GM18505 (cell line): ENCODE data around the gene EML3.

Source experiments
- ATAC-seq: cut with Tn5 transposase; IDR thresholded peaks from one replicate; pipeline ENCODE4 v1.9.1; 2021; ENCODE audit not compliant: unreplicated experiment
- POLR2A ChIP-seq: IDR thresholded peaks from 4 replicates; pipeline ENCODE4 v1.6.1; 2011; ENCODE audit warnings: borderline replicate concordance; ENCODE audit not compliant: insufficient read depth, insufficient read length; ENCODE audit errors: extremely low read depth

The EML3 gene

GRCh38 chr11:62611705-62612365 is 740 bp downstream of the EML3 start:
- ATAC-seq: no peak
- TF ChIP-seq POLR2A: no peak

- no peak for TF ChIP-seq POLR2A
- ATAC-seq: no peak
These were observed 1.5 kb downstream of the EML3 start for GRCh38 chr11:62610814-62611704.

- no peak for TF ChIP-seq POLR2A
- ATAC-seq: no peak
These were observed 2.2 kb downstream of the EML3 start for GRCh38 chr11:62610403-62610802.

GRCh38 chr11:62608776-62609175 is 3.8 kb downstream of the EML3 start:
- ATAC-seq: no peak
- no peak for TF ChIP-seq POLR2A

GRCh38 chr11:62607714-62608113 is 4.9 kb downstream of the EML3 start:
- no peak for ATAC-seq
- TF ChIP-seq POLR2A: no peak

GRCh38 chr11:62605902-62606301 is 6.7 kb downstream of the EML3 start:
- ATAC-seq: no peak
- no peak for TF ChIP-seq POLR2A

GRCh38 chr11:62605467-62605866 is 7.1 kb downstream of the EML3 start:
- TF ChIP-seq POLR2A: no peak
- no peak for ATAC-seq

GRCh38 chr11:62604460-62605120 is 8.0 kb downstream of the EML3 start:
- no peak for ATAC-seq
- TF ChIP-seq POLR2A: no peak

- TF ChIP-seq POLR2A: no peak
- no peak for ATAC-seq
These were observed 8.7 kb downstream of the EML3 start for GRCh38 chr11:62603776-62604299.

- no peak for TF ChIP-seq POLR2A
- ATAC-seq: no peak
These were observed 9.5 kb downstream of the EML3 start for GRCh38 chr11:62603072-62603408.

GRCh38 chr11:62602141-62603071 is 10.2 kb downstream of the EML3 start:
- TF ChIP-seq POLR2A: peak; percentile 66
- no peak for ATAC-seq

GRCh38 chr11:62601372-62602140 is 11.0 kb downstream of the EML3 start, which contains the start of gene MTA2:
Gene MTA2 (minus strand): TSS chr11:62601865. CDS start chr11:62601450, 415 bp downstream.
- peak; percentile 52 for TF ChIP-seq POLR2A
- peak; percentile 66 for ATAC-seq
